HG03025 (cell line): Measurements from ENCODE around the gene KIAA1217.

Experiments used
- ATAC-seq: cut with Tn5 transposase; IDR thresholded peaks from one replicate; pipeline ENCODE4 v1.9.1; 2021; ENCODE audit warnings: mild to moderate bottlenecking, moderate library complexity; ENCODE audit not compliant: unreplicated experiment, low FRiP score

KIAA1217 gene

GRCh38 chr10:24570658-24571426 is 361.9 kb downstream of the KIAA1217 start:
- no peak for ATAC-seq

GRCh38 chr10:24571870-24572450 is 363.0 kb downstream of the KIAA1217 start:
- no peak for ATAC-seq

GRCh38 chr10:24574161-24574560 is 365.2 kb downstream of the KIAA1217 start:
- ATAC-seq: no peak

- no peak for ATAC-seq
Measured at GRCh38 chr10:24574578-24575155, 365.7 kb downstream of the KIAA1217 start.

GRCh38 chr10:24575481-24576002 is 366.6 kb downstream of the KIAA1217 start:
- no peak for ATAC-seq

- no peak for ATAC-seq
Measured at GRCh38 chr10:24579448-24579847, 370.5 kb downstream of the KIAA1217 start.

- ATAC-seq: no peak
Measured at GRCh38 chr10:24579906-24580305, 371.0 kb downstream of the KIAA1217 start.

- no peak for ATAC-seq
Measured at GRCh38 chr10:24589265-24589664, 380.3 kb downstream of the KIAA1217 start.

- no peak for ATAC-seq
Measured at GRCh38 chr10:24590697-24591457, 381.9 kb downstream of the KIAA1217 start.

- no peak for ATAC-seq
Measured at GRCh38 chr10:24596217-24596930, 387.4 kb downstream of the KIAA1217 start.

GRCh38 chr10:24597426-24597825 is 388.5 kb downstream of the KIAA1217 start:
- ATAC-seq: no peak
